Measurements from ENCODE around the gene AHCY.

AHCY gene

GRCh38 chr20:34268851-34269636 is 34.1 kb downstream of the AHCY start:
- H3K27ac ChIP-seq = peak overlapping the region; percentile 77
- TF ChIP-seq, protein P1, sequence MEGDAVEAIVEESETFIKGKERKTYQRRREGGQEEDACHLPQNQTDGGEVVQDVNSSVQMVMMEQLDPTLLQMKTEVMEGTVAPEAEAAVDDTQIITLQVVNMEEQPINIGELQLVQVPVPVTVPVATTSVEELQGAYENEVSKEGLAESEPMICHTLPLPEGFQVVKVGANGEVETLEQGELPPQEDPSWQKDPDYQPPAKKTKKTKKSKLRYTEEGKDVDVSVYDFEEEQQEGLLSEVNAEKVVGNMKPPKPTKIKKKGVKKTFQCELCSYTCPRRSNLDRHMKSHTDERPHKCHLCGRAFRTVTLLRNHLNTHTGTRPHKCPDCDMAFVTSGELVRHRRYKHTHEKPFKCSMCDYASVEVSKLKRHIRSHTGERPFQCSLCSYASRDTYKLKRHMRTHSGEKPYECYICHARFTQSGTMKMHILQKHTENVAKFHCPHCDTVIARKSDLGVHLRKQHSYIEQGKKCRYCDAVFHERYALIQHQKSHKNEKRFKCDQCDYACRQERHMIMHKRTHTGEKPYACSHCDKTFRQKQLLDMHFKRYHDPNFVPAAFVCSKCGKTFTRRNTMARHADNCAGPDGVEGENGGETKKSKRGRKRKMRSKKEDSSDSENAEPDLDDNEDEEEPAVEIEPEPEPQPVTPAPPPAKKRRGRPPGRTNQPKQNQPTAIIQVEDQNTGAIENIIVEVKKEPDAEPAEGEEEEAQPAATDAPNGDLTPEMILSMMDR (conservative IDR thresholded peaks at IDR 0.05) = no peak
- TF ChIP-seq ZFX (IDR thresholded peaks at IDR 0.05) = no peak

DNA sequence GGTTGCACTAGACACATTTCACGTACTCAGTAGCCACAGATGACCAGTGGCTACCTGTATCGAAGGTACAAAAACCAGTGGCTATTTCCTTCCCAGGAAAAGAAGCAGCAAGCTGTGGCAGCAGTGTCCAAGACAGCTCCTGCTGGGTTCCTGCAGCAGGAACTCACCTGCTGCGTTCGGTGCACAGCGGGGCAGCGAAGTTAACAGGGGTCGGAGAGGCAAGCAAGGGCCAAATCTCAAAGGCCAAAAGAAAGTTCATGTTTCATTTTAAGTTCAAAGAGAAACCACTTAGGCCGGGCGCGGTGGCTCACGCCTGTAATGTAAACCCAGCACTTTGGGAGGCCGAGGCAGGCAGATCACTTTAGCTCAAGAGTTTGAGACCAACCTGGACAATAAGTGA is 35.0 kb downstream of the AHCY start:
- TF ChIP-seq ZFX (IDR thresholded peaks at IDR 0.05) = no peak
- TF ChIP-seq, protein P1 (conservative IDR thresholded peaks at IDR 0.05) = no peak
- H3K27ac ChIP-seq = no peak overlapping the region

DNA sequence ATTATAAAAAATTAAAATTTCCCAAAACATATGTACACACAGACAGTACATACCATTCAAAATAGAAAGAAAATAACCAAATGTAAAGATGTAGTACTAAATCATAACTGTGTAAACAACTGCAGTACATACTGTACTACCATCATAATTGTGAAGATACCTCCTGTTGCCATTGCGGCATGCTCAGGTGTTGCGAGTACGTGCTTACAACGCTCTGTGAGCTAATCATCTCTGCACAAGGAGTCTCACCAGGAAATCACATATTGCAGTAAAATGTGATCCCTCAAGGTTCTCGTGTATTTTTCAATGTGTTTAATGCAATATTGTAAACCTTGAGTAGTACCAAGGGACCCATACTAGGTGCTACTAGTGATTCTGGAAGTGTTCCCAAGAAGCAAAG is 39.0 kb downstream of the AHCY start:
- H3K27ac ChIP-seq = peak overlapping the region; percentile 77; the same call in 1 of the 2 replicates
- TF ChIP-seq ZFX (IDR thresholded peaks at IDR 0.05) = no peak
- TF ChIP-seq, protein P1 (conservative IDR thresholded peaks at IDR 0.05) = no peak

DNA sequence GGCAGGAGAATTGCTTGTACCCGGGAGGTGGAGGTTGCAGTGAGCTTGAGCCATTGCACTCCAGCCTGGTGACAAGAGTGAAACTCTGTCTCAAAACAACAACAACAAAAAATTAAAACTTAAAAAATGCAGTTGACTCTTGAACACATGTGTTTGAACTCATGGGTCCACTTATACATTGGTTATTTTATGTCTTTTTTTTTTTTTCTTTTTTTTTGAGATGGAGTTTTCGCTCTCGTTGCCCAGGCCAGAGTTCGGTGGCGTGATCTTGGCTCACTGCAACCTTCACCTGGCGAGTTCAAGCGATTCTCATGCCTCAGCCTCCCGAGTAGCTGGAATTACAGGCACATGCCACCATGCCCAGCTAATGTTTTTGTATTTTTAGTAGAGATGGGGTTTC is 39.7 kb downstream of the AHCY start:
- H3K27ac ChIP-seq = peak overlapping the region; percentile 63

GRCh38 chr20:34262488-34263288 is 40.5 kb downstream of the AHCY start:
- no peak for TF ChIP-seq ZFX (IDR thresholded peaks at IDR 0.05)
- peak overlapping the region; percentile 63 for H3K27ac ChIP-seq

DNA sequence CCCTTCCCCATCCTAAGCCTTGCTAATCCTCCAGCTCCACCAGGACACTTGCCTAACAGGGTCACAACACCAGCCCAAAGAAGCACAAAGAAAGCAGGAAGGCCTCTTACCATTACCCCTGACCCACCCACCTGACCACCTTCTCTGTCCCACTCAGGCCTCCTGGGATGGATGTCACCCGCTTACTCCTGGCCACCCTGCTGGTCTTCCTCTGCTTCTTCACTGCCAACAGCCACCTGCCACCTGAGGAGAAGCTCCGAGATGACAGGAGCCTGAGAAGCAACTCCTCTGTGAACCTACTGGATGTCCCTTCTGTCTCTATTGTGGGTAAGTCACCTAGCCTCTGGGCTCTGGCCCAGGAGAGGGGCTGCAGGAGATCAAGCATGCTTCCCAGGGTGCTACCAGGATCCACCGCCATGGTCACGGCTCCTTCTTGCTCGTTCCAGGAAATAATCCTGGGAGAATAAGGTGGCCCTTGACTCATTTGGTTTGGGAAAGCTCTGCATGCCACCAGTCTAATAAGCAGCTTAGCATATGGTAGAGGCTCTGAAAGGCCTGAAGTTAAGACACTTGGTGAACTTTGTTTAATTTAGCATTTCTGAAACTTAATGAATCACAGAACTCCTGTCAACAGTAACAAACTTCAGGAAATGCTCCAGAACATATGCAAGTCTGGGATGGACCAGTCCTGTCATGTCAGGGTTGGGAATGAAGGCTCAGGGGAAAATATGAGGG is 42.8 kb downstream of the AHCY start:
- no peak for TF ChIP-seq ZFX (IDR thresholded peaks at IDR 0.05)
- TF ChIP-seq, protein P1 (conservative IDR thresholded peaks at IDR 0.05) = no peak
- no peak overlapping the region for H3K27ac ChIP-seq

GRCh38 chr20:34256629-34257124 is 46.5 kb downstream of the AHCY start:
- TF ChIP-seq ZFX (IDR thresholded peaks at IDR 0.05) = no peak
- TF ChIP-seq, protein P1 (conservative IDR thresholded peaks at IDR 0.05) = no peak
- H3K27ac ChIP-seq = no peak overlapping the region

- H3K27ac ChIP-seq = no peak overlapping the region
- TF ChIP-seq, protein P1 (conservative IDR thresholded peaks at IDR 0.05) = no peak
- no peak for TF ChIP-seq ZFX (IDR thresholded peaks at IDR 0.05)
Observed at GRCh38 chr20:34254979-34255378, 48.2 kb downstream of the AHCY start.

GRCh38 chr20:34252431-34253086 is 50.6 kb downstream of the AHCY start:
- H3K27ac ChIP-seq = 0 out of 2 replicates have a peak overlapping the region, but pooled peaks have one; percentile 21
